OCI-LY3 (cell line): ENCODE results near the gene TMEM11.

ENCODE experiments used
- EZH2phosphoT487 ChIP-seq: fragments of 200-600 bp; shearing (Covaris generic); IDR thresholded peaks from 2 replicates; pipeline ENCODE4 v1.6.1; 2018; ENCODE audit warnings: antibody characterized with exemption, mixed run types, low read depth
- TF ChIP-seq, protein P1 (sequence below): fragments of 200-600, 300-600 bp; sonication (generic); IDR thresholded peaks from 2 replicates; pipeline ENCODE4 v1.5.1; 2014; ENCODE audit warnings: antibody characterized with exemption, low read length, low read depth

DNA sequence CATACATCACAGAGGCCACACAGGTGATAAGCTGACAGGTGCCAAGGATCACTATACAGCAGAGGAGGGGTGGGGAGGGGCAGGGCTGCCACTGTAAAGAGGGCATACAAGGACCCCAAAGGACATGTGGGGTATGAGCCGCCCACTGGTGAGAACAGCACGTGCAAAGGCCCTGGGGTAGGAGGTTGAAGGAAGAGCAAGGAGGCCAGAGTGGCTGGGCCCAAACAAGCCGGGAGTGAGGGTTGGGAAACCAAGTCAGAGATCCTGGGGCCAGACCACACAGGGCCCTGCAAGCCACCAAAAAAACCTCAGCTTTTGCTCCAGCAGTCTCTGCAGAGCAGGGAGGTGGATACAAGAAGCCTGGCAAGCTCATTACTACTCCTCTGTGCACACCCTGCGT is 32.7 kb upstream of the TMEM11 start:
- TF ChIP-seq, protein P1, sequence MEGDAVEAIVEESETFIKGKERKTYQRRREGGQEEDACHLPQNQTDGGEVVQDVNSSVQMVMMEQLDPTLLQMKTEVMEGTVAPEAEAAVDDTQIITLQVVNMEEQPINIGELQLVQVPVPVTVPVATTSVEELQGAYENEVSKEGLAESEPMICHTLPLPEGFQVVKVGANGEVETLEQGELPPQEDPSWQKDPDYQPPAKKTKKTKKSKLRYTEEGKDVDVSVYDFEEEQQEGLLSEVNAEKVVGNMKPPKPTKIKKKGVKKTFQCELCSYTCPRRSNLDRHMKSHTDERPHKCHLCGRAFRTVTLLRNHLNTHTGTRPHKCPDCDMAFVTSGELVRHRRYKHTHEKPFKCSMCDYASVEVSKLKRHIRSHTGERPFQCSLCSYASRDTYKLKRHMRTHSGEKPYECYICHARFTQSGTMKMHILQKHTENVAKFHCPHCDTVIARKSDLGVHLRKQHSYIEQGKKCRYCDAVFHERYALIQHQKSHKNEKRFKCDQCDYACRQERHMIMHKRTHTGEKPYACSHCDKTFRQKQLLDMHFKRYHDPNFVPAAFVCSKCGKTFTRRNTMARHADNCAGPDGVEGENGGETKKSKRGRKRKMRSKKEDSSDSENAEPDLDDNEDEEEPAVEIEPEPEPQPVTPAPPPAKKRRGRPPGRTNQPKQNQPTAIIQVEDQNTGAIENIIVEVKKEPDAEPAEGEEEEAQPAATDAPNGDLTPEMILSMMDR = no peak
- TF ChIP-seq EZH2phosphoT487 = no peak
